Keratinocyte (primary cell): ENCODE results near the gene ALDH1A3. TPM values are rescaled to one million over a fixed set of nuclear protein-coding genes. Genes with fewer than 3 reads are reported as not detected.

Experiments
- DNase-seq: peaks from one replicate; pipeline ENCODE4 v3.0.0-alpha.2; 2011; ENCODE audit warnings: low read depth, missing footprints, low spot score
- FAIRE-seq: peaks from 2 replicates; lab custom pipeline; 2011; peaks lifted over from hg19 to GRCh38; lab: Jason Lieb, UNC
- H2AFZ ChIP-seq: 2 replicates; pipeline ENCODE4 v1.6.0; 2012; ENCODE audit warnings: low read length, control low read depth, inconsistent platforms; ENCODE audit not compliant: control insufficient read depth
- H3K27ac ChIP-seq: 2 replicates; pipeline ENCODE4 v1.5.1; 2011; ENCODE audit warnings: low read length; ENCODE audit not compliant: control insufficient read depth, insufficient read depth
- H3K27me3 ChIP-seq: 3 replicates; pipeline ENCODE4 v1.6.0; 2011; ENCODE audit warnings: low read length; ENCODE audit not compliant: control insufficient read depth, insufficient read depth; ENCODE audit errors: extremely low read depth
- H3K36me3 ChIP-seq, 2 experiments: 2 replicates in 1 of 2; 3 replicates in 1 of 2; pipeline ENCODE4 v1.5.1; 2011; ENCODE audit warnings: low read length in 2 of 2, mild to moderate bottlenecking in 1 of 2; ENCODE audit not compliant: control insufficient read depth in 2 of 2, insufficient read depth in 2 of 2; ENCODE audit errors: extremely low read depth in 1 of 2
- H3K4me1 ChIP-seq: 3 replicates; pipeline ENCODE4 v1.5.1; 2011; ENCODE audit warnings: low read length; ENCODE audit not compliant: control insufficient read depth, insufficient read depth; ENCODE audit errors: extremely low read depth
- H3K4me2 ChIP-seq: 3 replicates; pipeline ENCODE4 v1.6.0; 2011; ENCODE audit warnings: low read depth, low read length; ENCODE audit not compliant: control insufficient read depth, insufficient read depth; ENCODE audit errors: extremely low read depth
- H3K4me3 ChIP-seq, 3 experiments: fragments of 200-600 bp in 1 of 3; sonication (generic) in 1 of 3; 2 replicates in 2 of 3; 3 replicates in 1 of 3; pipeline ENCODE4 v1.5.1; 2011 to 2016; ENCODE audit warnings: low read length in 3 of 3, mild to moderate bottlenecking in 3 of 3, control low read depth in 2 of 3, inconsistent platforms in 1 of 3, low read depth in 1 of 3, mixed read lengths in 1 of 3, mixed run types in 1 of 3, moderate library complexity in 1 of 3; ENCODE audit not compliant: control insufficient read depth in 2 of 3, insufficient read depth in 2 of 3; ENCODE audit errors: extremely low read depth in 1 of 3
- H3K79me2 ChIP-seq: 2 replicates; pipeline ENCODE4 v1.6.0; 2012; ENCODE audit warnings: low read length; ENCODE audit not compliant: control insufficient read depth, insufficient read depth
- H3K9ac ChIP-seq: 3 replicates; pipeline ENCODE4 v1.6.0; 2011; ENCODE audit warnings: low read length; ENCODE audit not compliant: control insufficient read depth, insufficient read depth; ENCODE audit errors: extremely low read depth
- H3K9me1 ChIP-seq: 3 replicates; pipeline ENCODE4 v1.6.0; 2011; ENCODE audit warnings: low read length; ENCODE audit not compliant: control insufficient read depth, insufficient read depth; ENCODE audit errors: extremely low read depth
- H3K9me3 ChIP-seq: 2 replicates; pipeline ENCODE4 v1.5.1; 2012; ENCODE audit warnings: low read depth, low read length; ENCODE audit not compliant: control insufficient read depth
- H4K20me1 ChIP-seq: 3 replicates; pipeline ENCODE4 v1.6.0; 2011; ENCODE audit warnings: low read length; ENCODE audit not compliant: control insufficient read depth, insufficient read depth; ENCODE audit errors: extremely low read depth
- CTCF ChIP-seq, 3 experiments: IDR thresholded peaks in 1 of 3; conservative IDR thresholded peaks in 1 of 3; optimal IDR thresholded peaks in 1 of 3; 2 replicates in 2 of 3; 3 replicates in 1 of 3; pipeline versions ENCODE3 to v1.5.1; 2011; ENCODE audit warnings: low read length in 3 of 3, mild to moderate bottlenecking in 3 of 3, moderate library complexity in 2 of 3, control low read depth in 1 of 3, inconsistent platforms in 1 of 3; ENCODE audit not compliant: insufficient read depth in 2 of 3; ENCODE audit errors: extremely low read depth in 1 of 3
- EZH2 ChIP-seq: IDR thresholded peaks from one replicate; pipeline ENCODE4 v1.6.1; 2012; ENCODE audit warnings: inconsistent platforms, mild to moderate bottlenecking, low read length, moderate library complexity
- dilution Hi-C: fragments of 300-500 bp; cut with MboI; formaldehyde crosslinking; loops from one replicate; pipeline ENCODE4 v1.7.0; 2020; ENCODE audit warnings: low sequenced_read_pairs; ENCODE audit not compliant: extremely low pct_ligation_motif_present
- polyA plus RNA-seq, 5 experiments: library from polyadenylated mRNA; depleted of rRNA in 3 of 5; stranded (reverse) in 3 of 5; stranded (forward) in 1 of 5; unstranded in 1 of 5; fragments of >200 nt; gene quantifications; 1 replicate in 1 of 5; 2 replicates in 3 of 5; 3 replicates in 1 of 5; pipeline versions ENCODE4 v1.2.1 to v1.2.3, GENCODE V29; 2011 to 2012; ENCODE audit warnings: missing spikeins in 2 of 5, low read depth in 1 of 5, low replicate concordance in 1 of 5

ALDH1A3 gene
- polyA plus RNA-seq, 1 donor (not counting 4 experiments of a cell fraction or from before 2014, with no cell fraction given): 218 TPM

- Histone ChIP-seq H3K9me1 (no peaks in the 10 kb centered on the region), H3K4me3 (no peak overlapping the region), H3K27me3 (no peaks in the 10 kb centered on the region), H2AFZ (no peak overlapping the region), H3K79me2 (no peaks in the 10 kb centered on the region), H3K9ac (no peak overlapping the region), H3K4me2 (no peak overlapping the region), H3K36me3 (no peaks in the 10 kb centered on the region), H3K27ac (no peak overlapping the region), H3K4me1 (no peaks in the 10 kb centered on the region), H4K20me1 (no peaks in the 10 kb centered on the region), H3K9me3 (peaks cover 4% of the 10 kb centered on the region)
- dilution Hi-C loops: no loop called here
- TF ChIP-seq EZH2 (no peak), CTCF (optimal IDR thresholded peaks at IDR 0.05 in 1 of 3, IDR thresholded peaks at IDR 0.05 in 1 of 3, conservative IDR thresholded peaks at IDR 0.05 in 1 of 3; ENCODE audit: extremely low read depth in 1 of 3, insufficient read depth in 2 of 3, low read length in 3 of 3) (no peak)
- DNase-seq (no peak), FAIRE-seq (no peak)
Measured at GRCh38 chr15:100861511-100861991, 18.1 kb upstream of the ALDH1A3 start.

- Histone ChIP-seq H4K20me1 (no peaks in the 10 kb centered on the region), H3K9me3 (peaks cover 4% of the 10 kb centered on the region), H3K36me3 (no peaks in the 10 kb centered on the region), H3K9ac (no peak overlapping the region), H3K4me3 (no peak overlapping the region), H3K27me3 (no peaks in the 10 kb centered on the region), H2AFZ (no peak overlapping the region), H3K4me2 (no peak overlapping the region), H3K9me1 (no peaks in the 10 kb centered on the region), H3K79me2 (no peaks in the 10 kb centered on the region), H3K4me1 (no peaks in the 10 kb centered on the region), H3K27ac (no peak overlapping the region)
- dilution Hi-C loops: no loop called here
- no peak for DNase-seq
- no peak for TF ChIP-seq CTCF (optimal IDR thresholded peaks at IDR 0.05 in 1 of 3, IDR thresholded peaks at IDR 0.05 in 1 of 3, conservative IDR thresholded peaks at IDR 0.05 in 1 of 3; ENCODE audit: extremely low read depth in 1 of 3, insufficient read depth in 2 of 3, low read length in 3 of 3)
- no peak for TF ChIP-seq EZH2
- no peak for FAIRE-seq
Measured at GRCh38 chr15:100862162-100862561, 17.5 kb upstream of the ALDH1A3 start.
